NB4 (cell line): Measurements from ENCODE around the gene CCNYL1.
"Not testable (repeated sequence)": the region's sequence is repeated elsewhere in the genome, so short reads cannot be mapped to it uniquely, and the experiment has no call there.

ENCODE experiments used
- DNase-seq: peaks from one replicate; pipeline ENCODE4 v3.0.0; 2010; ENCODE audit warnings: low read depth
- H3K4me3 ChIP-seq: one replicate; pipeline ENCODE4 v1.5.1; 2011; ENCODE audit warnings: mild to moderate bottlenecking, low read depth, low read length, moderate library complexity
- CTCF ChIP-seq: IDR thresholded peaks from one replicate; pipeline ENCODE4 v1.5.1; 2012; ENCODE audit warnings: low read depth, low read length
- MAX ChIP-seq: IDR thresholded peaks from 2 replicates; pipeline ENCODE4 v1.6.1; 2011; ENCODE audit warnings: low read depth, low read length
- MYC ChIP-seq: IDR thresholded peaks from 2 replicates; pipeline ENCODE4 v1.6.1; 2011; ENCODE audit warnings: low read depth, low read length
- POLR2A ChIP-seq: IDR thresholded peaks from 2 replicates; pipeline ENCODE4 v1.6.1; 2011; ENCODE audit warnings: mild to moderate bottlenecking; ENCODE audit not compliant: insufficient read length; ENCODE audit errors: extremely low read depth

The CCNYL1 gene

DNA sequence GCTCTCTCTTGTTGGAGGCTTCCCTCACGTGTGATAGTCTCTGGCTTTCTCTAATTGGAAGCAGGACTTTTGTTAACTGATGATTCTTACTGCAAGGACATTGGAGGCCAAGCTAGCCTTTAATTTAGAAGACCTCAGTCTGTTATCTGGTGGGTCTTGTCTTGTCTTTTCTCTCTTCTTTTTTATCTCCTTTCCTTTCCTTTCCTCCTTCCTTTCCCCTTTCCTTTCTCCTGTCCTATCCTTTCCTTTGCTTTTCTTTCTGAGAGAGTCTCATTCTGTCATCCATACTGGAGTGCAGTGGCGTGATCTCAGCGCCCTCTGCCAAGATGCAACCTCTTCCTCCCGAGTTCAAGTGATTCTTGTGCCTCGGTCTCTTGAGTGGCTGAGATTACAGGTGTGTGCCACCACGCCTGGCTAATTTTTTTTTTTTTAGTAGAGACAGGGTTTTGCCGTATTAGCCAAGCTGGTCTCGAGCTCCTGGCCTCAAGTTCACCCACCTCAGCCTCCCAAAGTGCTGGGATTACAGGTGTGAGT, 18.1 kb downstream of the CCNYL1 start:
- no peak overlapping the region for H3K4me3 ChIP-seq
- no peak for DNase-seq
- TF ChIP-seq MAX: no peak

GRCh38 chr2:207731138-207731537, 19.7 kb downstream of the CCNYL1 start:
- no peak overlapping the region for H3K4me3 ChIP-seq
- TF ChIP-seq MYC: no peak
- TF ChIP-seq POLR2A: no peak
- TF ChIP-seq MAX: no peak
- TF ChIP-seq CTCF: no peak
- DNase-seq: no peak

DNA sequence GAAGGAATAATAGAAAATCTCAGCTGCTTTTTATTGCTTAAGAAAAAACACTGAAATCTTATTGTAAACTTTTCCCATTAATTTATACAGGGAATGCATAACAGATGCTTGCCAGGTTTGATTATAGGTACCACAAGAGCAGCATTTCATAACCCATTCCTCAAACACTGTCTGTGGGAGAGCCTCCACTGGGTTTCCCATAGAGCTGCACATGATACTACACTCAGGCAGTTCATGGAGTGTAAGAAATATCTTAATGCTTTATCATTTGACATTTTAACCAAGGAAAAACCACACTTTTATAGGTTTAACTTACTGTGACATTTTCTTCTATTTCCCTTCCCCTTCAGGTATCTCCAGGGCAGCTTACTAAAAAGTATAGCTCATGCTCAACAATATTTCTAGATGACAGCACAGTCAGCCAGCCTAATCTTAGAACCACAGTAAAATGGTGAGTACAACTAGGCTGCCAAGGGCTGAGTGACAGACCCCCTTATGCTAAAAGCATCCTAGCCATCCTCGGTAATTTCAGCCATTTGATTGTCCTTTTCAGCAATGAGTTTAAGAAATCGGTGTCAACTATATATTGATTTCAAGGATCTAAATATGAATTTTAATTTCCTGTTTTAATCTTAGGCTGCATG, 22.3 kb downstream of the CCNYL1 start:
- no peak overlapping the region for H3K4me3 ChIP-seq
- DNase-seq: no peak
- no peak for TF ChIP-seq CTCF

DNA sequence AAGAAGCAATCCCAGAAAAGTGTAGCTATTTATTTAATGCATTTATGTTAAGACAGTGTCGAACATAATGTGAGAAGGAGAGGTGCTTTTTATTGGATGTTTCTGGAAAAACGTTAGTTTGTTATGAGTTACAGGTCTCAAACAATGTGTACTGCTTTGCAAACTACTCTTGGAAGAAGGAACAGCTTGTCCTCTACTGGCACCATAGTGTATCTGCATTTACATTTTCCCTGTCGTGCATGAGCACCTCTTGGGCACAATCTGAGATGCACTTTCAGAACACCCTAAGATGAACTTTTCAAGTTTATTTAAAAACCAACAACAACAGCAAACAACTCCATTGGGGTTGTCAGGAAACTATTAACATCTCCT, 22.8 kb downstream of the CCNYL1 start:
- TF ChIP-seq POLR2A: no peak
- peak; percentile 23 for TF ChIP-seq CTCF
- DNase-seq: peak; percentile 46
- H3K4me3 ChIP-seq: no peak overlapping the region

DNA sequence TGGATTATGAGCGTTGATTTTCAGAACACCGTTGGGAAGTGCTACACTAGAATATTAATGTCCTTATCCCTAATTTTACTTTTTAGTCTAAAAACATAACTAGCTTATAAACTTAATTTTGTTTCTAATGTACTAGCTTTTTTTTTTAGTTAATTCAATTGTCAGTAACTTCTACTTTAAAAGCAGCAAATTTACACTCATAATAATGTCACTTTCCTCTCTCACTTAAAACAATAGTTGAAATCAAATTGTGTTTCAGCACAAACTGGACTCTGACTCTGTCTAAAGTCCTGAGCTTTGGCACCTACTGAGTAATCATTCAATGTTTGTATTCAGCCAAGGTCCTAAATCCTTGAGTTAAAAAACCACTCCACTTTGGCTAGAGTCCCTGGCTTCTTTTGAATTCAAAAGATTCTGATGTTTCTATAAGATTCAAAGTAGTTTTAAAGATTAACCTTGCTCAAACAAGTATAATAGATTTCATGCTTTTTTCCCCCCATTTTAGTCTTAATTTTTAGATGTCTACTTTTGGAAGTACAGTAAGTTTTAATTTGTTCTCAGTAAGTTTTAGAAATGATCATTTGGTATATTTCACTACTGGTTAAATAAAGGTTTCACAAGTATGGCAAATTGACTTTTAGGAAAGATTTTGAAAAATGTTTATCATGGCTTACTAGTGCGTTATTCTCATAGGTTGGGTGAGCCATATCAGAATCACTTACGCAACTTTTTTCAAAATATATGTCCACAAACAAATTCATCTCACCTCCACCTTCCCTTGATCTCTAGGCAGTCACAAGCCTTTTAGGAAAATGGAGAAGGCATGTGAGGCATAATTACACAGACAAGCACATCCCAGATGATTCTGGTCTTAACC, 23.4 kb downstream of the CCNYL1 start:
- no peak for TF ChIP-seq CTCF
- H3K4me3 ChIP-seq: no peak overlapping the region
- DNase-seq: no peak

DNA sequence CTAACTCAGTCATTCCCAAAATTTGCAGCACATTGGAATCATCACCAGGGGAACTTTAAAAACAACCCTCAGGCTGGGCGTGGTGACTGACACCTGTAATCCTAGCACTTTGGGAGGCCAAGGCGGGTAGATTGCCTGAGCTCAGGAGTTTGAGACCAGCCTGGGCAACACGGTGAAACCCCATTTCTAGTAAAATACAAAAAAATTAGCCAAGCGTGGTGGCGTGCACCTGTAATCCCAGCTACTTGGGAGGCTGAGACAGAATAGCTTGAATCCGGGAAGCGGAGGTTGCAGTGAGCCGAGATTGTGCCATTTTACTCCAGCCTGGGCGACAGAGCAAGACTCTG, 24.0 kb downstream of the CCNYL1 start:
- DNase-seq, H3K4me3 ChIP-seq: not testable (repeated sequence)

- no peak for TF ChIP-seq CTCF
- no peak for TF ChIP-seq POLR2A
- TF ChIP-seq MAX: no peak
- TF ChIP-seq MYC: no peak
- no peak overlapping the region for H3K4me3 ChIP-seq
- no peak for DNase-seq
Measured at GRCh38 chr2:207743514-207743913, 32.1 kb downstream of the CCNYL1 start.
